Heart left ventricle (tissue), 16 donors: ENCODE measurements around the gene BCL3. TPM values are rescaled to one million over a fixed set of nuclear protein-coding genes. Genes with fewer than 3 reads are reported as not detected.
A peak's percentile ranks its signal among the peaks of the same experiment; 100 is the strongest.
"Not testable (repeated sequence)": the region's sequence is repeated elsewhere in the genome, so short reads cannot be mapped to it uniquely, and the experiment has no call there.

Source experiments
- ATAC-seq, 4 donors: fragments of 200-7000 bp; cut with Tn5 transposase; one replicate each; pipeline ENCODE4 v1.9.1; 2020 to 2022; ENCODE audit warnings: moderate library complexity in 4 of 4, mild to moderate bottlenecking in 3 of 4, moderate number of reproducible peaks in 1 of 4
- DNase-seq, 5 donors: peaks; one replicate each; pipeline ENCODE4 v3.0.0-alpha.2; 2020
- H3K27ac ChIP-seq, 12 donors: fragments of 200-600 bp; sonication (generic) in 4 of 12; one replicate each; pipeline versions ENCODE4 v1.5.0 to v1.8.0; 2016 to 2022; ENCODE audit warnings: mild to moderate bottlenecking in 2 of 12
- H3K27me3 ChIP-seq, 9 donors: fragments of 200-600 bp; sonication (generic) in 2 of 9; one replicate each; pipeline versions ENCODE4 v1.5.1 to v1.8.0; 2016 to 2022; ENCODE audit warnings: mild to moderate bottlenecking in 3 of 9
- H3K36me3 ChIP-seq, 9 donors: fragments of 200-600 bp; sonication (generic) in 2 of 9; one replicate each; pipeline versions ENCODE4 v1.5.0 to v1.8.0; 2018 to 2022; ENCODE audit warnings: mild to moderate bottlenecking in 2 of 9
- H3K4me1 ChIP-seq, 12 donors: fragments of 200-600 bp; sonication (generic) in 4 of 12; one replicate each; pipeline versions ENCODE4 v1.5.0 to v1.8.0; 2016 to 2022; ENCODE audit warnings: mild to moderate bottlenecking in 3 of 12
- H3K4me3 ChIP-seq, 12 donors: fragments of 200-600 bp; sonication (generic) in 4 of 12; one replicate each; pipeline versions ENCODE4 v1.5.0 to v1.8.0; 2017 to 2022; ENCODE audit warnings: mild to moderate bottlenecking in 9 of 12, moderate library complexity in 4 of 12
- H3K9me3 ChIP-seq, 12 donors: fragments of 200-600 bp; sonication (generic) in 4 of 12; one replicate each; pipeline versions ENCODE4 v1.5.0 to v1.8.0; 2016 to 2022; ENCODE audit warnings: mild to moderate bottlenecking in 1 of 12
- POLR2A ChIP-seq, 2 donors: fragments of 450-650 bp; IDR thresholded peaks; one replicate each; pipeline ENCODE4 v1.6.1; 2017; ENCODE audit warnings: antibody characterized with exemption in 2 of 2, mild to moderate bottlenecking in 2 of 2, moderate library complexity in 2 of 2
- WGBS, 4 donors: extraction: QIAGEN DNeasy Blood & Tissue Kit in 2 of 4; methylation state at CpG; one replicate each; pipeline versions ENCODE4 v1.1.5 to v1.1.7; 2013 to 2018; 5-methylcytosine and 5-hydroxymethylcytosine counted together
- intact Hi-C, 10 donors: fragments of 100-400 bp; cut with DNase I; formaldehyde crosslinking; loops; one replicate each; pipeline versions ENCODE4 v1.11.1 to v1.14.2; 2022
- polyA plus RNA-seq, 2 donors: library from polyadenylated mRNA; stranded (reverse); fragments of 200-250 nt; gene quantifications; one replicate each; pipeline ENCODE4 v1.2.3, GENCODE V29; 2013
- total RNA-seq, 9 donors: library from RNA; depleted of rRNA in 2 of 9; stranded (reverse); fragments of >200 nt in 2 of 9; fragmentation: NEBNext Ultra II Directional in 3 of 9; extraction: Animal tissue kit (Norgen Biotek cat#: 25700) in 3 of 9; gene quantifications; one replicate each; pipeline versions ENCODE4 v1.1.0 to v1.2.4, GENCODE V29; 2016 to 2023
- TF ChIP-seq, protein P1 (sequence below), 12 donors: fragments of 200-600 bp; sonication (generic) in 4 of 12; IDR thresholded peaks; one replicate each; pipeline versions ENCODE4 v1.5.0 to v1.8.0; 2018 to 2022; ENCODE audit warnings: antibody characterized with exemption in 12 of 12, mild to moderate bottlenecking in 5 of 12
- donor health status: ischemic (EF 13 %, LVEDD 7.1; RV severe dilation, severe dysfunction).
- donor health status: healthy with polysubstance abuse.
- donor health status: DM: no; HTN: yes; CAD: no.
- donor health status: DM: no; HTN: no; CAD: no.
- donor health status: ischemic (EF 25% LVEDD 6.9; RV normal size, moderate dysfunction).
- donor health status: ischemic (EF 25% LVEDD 5.7; RV mildly dilated, moderate dysfunction).
- donor health status: healthy.
- donor health status: DM: yes; HTN: yes; CAD: no.
- donor health status: ischemic (EF 35%, LVEDD 5.7; RV mildly dilated, moderate dysfunction).
- donor health status: nonischemic (EF 11% LVEDD 7.7; RV severe dilation, severe dysfunction).
- donor health status: DM: yes; HTN: yes; CAD: no.
- donor health status: PGD.
- donor health status: ischemic (EF 29% LVEDD 5.4; RV normal size, mild dysfunction).
- donor health status: nonischemic (EF 23%, LVEDD 6.1; RV moderate dilation, normal function).

BCL3 gene
- total and polyA plus RNA-seq, 11 donors = 11.7 to 90.5 (median 18.9) TPM

DNA sequence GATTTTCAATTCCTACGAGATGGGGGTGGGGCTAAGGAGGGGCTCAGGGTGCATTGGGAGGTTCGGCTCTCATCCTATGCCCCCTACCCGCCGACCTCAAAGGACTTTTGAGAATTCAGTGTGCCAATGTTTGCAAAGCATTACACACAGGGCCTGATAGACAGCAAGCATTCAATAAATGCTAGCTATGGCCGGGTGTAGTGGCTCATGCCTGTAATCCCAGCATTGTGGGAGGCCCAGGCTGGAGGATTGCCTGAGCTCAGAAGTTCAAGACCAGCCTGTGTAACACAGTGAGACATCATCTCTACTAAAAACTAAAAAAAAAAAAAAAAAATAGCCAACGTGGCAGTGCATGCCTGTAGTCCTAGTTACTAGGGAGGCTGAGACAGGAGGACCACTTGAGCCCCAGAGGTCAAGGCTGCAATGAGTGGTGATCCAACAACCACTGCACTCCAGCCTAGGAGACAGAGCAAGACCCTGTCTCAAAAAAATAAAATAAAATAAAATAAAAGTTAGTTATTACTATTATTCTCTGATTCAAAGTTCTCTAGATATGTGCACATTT, 27.2 kb downstream of the BCL3 start:
- no peak overlapping the region for H3K4me3 ChIP-seq
- no peak for ATAC-seq
- WGBS, 4 donors = 89 to 94% (median 92%) methylated on average over 6 of the region's 6 CpGs
- intact Hi-C loops = loop anchor here in 2 of 10 donors (10.0 kb wide), 1 partner anchor 201 kb away; no protein-coding TSS in a partner anchor
- H3K4me1 ChIP-seq = peaks cover 0 to 9% (median 0%) of the 10 kb centered on the region in 12 donors
- TF ChIP-seq, protein P1, sequence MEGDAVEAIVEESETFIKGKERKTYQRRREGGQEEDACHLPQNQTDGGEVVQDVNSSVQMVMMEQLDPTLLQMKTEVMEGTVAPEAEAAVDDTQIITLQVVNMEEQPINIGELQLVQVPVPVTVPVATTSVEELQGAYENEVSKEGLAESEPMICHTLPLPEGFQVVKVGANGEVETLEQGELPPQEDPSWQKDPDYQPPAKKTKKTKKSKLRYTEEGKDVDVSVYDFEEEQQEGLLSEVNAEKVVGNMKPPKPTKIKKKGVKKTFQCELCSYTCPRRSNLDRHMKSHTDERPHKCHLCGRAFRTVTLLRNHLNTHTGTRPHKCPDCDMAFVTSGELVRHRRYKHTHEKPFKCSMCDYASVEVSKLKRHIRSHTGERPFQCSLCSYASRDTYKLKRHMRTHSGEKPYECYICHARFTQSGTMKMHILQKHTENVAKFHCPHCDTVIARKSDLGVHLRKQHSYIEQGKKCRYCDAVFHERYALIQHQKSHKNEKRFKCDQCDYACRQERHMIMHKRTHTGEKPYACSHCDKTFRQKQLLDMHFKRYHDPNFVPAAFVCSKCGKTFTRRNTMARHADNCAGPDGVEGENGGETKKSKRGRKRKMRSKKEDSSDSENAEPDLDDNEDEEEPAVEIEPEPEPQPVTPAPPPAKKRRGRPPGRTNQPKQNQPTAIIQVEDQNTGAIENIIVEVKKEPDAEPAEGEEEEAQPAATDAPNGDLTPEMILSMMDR (IDR thresholded peaks at IDR 0.05) = no peak
- no peak for TF ChIP-seq POLR2A (IDR thresholded peaks at IDR 0.05)
- no peaks in the 10 kb centered on the region for H3K36me3 ChIP-seq
- no peak for DNase-seq
- H3K9me3 ChIP-seq = no peaks in the 10 kb centered on the region
- H3K27ac ChIP-seq = no peak overlapping the region
- peaks cover 0 to 13% (median 6%) of the 10 kb centered on the region in 9 donors for H3K27me3 ChIP-seq

DNA sequence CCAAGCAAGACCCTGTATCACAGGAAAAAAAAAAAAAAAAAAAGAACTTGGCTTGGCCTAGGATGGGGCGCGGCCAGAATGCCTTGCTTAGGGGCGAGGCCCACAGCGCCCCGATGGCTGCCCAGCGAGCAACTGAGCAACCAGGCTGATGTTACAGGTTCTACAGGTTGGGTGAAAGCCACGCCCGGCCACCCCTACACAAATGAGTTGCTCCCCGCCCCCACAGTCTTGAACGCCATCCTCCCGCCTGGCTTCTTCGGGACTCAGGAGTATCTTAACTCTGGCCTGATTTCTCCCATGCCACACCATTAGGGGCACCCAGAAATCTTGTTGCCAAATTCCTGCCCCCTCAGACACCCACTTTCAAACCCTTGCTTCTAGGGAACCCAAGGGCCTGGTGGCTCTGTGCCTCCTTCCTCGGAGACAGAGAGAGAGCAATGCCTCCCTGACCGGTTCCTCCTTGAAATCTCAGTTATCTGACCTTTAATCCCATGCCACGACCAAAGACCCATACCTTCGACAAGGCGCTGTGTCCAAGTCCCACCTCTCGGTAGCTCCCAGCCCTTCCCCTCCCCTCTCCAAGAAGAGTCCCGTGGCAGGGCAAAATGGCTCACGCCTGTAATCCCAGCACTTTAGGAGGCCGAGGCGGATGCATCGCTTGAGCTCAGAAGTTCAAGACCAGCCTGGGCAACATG, 28.0 kb downstream of the BCL3 start:
- TF ChIP-seq POLR2A (IDR thresholded peaks at IDR 0.05) = no peak
- H3K9me3 ChIP-seq = no peaks in the 10 kb centered on the region
- H3K27me3 ChIP-seq = peaks cover 0 to 13% (median 6%) of the 10 kb centered on the region in 9 donors
- peak in 2 of 4 donors; percentile 19 to 31 for ATAC-seq
- 91 to 94% (median 93%) methylated on average over 23 of the region's 23 CpGs for WGBS, 4 donors
- no peak overlapping the region for H3K4me3 ChIP-seq
- intact Hi-C loops = loop anchor here in 2 of 10 donors (10.0 kb wide), 1 partner anchor 202 kb away; no protein-coding TSS in a partner anchor
- no peak overlapping the region for H3K27ac ChIP-seq
- no peaks in the 10 kb centered on the region for H3K36me3 ChIP-seq
- peaks cover 0 to 6% (median 0%) of the 10 kb centered on the region in 12 donors for H3K4me1 ChIP-seq
- no peak for DNase-seq

DNA sequence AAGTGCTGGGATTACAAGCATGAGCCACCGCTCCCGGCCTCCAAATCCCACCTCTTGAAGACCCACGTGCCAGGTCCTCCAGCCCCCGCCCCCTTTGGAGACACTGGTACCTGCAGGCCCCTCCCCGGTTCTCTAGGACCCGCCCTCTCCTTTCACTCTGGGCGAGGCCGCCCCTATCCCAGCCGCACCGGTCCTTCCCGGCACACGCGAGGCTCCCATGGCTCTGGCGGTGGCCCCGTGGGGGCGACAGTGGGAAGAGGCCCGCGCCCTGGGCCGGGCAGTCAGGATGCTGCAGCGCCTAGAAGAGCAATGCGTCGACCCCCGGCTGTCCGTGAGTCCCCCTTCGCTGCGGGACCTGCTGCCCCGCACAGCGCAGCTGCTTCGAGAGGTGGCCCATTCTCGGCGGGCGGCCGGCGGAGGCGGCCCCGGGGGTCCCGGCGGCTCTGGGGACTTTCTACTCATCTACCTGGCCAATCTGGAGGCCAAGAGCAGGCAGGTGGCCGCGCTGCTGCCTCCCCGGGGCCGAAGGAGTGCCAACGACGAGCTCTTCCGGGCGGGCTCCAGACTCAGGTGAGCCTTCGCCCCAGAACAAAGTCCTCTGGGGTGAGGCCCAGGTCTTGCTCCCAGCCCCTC, 29.3 kb downstream of the BCL3 start, which contains the start of gene CBLC:
CBLC (plus strand) TSS at position 176 of the 633 bp plus-strand sequence; CDS start at position 218, 42 bp downstream.
- Histone ChIP-seq H3K36me3 (no peaks in the 10 kb centered on the region), H3K27ac (no peak within 1 kb of the TSS), H3K4me3 (no peak within 1 kb of the TSS), H3K9me3 (no peaks in the 10 kb centered on the region), H3K4me1 (peaks cover 0 to 6% (median 0%) of the 10 kb centered on the region in 12 donors), H3K27me3 (peaks cover 0 to 13% (median 6%) of the 10 kb centered on the region in 9 donors)
- DNase-seq = no peak
- peak in 2 of 4 donors; percentile 55 to 62 for ATAC-seq
- 16 to 17% (median 17%) methylated on average over 8 to 47 of the region's 47 CpGs for WGBS, 4 donors
- intact Hi-C loops = loop anchor here in 2 of 10 donors (10.0 kb wide), 1 partner anchor 203 kb away; no protein-coding TSS in a partner anchor
- no peak for TF ChIP-seq POLR2A (IDR thresholded peaks at IDR 0.05)
- TF ChIP-seq, protein P1 (IDR thresholded peaks at IDR 0.05) = peak in 2 of 12 donors; percentile 9 to 19

DNA sequence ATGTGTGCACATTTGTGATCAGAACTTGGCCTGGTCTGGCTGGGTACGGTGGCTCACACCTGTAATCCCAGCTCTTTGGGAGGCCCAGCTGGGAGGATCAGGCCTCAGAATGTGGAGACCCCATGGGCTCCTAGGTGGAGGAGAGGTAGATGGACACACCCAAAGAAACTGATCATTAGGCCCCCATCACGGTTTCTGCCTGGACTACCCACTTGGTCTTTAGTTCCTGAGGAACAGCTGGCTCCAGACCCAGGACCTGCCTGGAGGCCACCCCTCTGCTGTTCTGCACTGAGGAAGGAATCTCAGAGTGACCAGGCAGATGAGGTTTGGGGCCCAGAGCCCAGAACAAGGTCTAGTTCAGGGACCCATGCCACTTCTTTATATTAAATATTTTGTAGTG, 30.6 kb downstream of the BCL3 start:
- intact Hi-C loops = loop anchor here in 2 of 10 donors (10.0 kb wide), 1 partner anchor 204 kb away; no protein-coding TSS in a partner anchor
- no peak for ATAC-seq
- TF ChIP-seq POLR2A (IDR thresholded peaks at IDR 0.05) = no peak
- TF ChIP-seq, protein P1 (IDR thresholded peaks at IDR 0.05) = no peak
- Histone ChIP-seq H3K9me3 (no peaks in the 10 kb centered on the region), H3K27ac (no peak overlapping the region), H3K27me3 (peaks cover 0 to 13% (median 6%) of the 10 kb centered on the region in 9 donors), H3K4me1 (peaks cover 0 to 6% (median under 1%) of the 10 kb centered on the region in 12 donors), H3K4me3 (no peak overlapping the region), H3K36me3 (no peaks in the 10 kb centered on the region)
- WGBS, 4 donors = 92 to 100% (median 95%) methylated on average over 2 of the region's 2 CpGs
- DNase-seq = no peak

DNA sequence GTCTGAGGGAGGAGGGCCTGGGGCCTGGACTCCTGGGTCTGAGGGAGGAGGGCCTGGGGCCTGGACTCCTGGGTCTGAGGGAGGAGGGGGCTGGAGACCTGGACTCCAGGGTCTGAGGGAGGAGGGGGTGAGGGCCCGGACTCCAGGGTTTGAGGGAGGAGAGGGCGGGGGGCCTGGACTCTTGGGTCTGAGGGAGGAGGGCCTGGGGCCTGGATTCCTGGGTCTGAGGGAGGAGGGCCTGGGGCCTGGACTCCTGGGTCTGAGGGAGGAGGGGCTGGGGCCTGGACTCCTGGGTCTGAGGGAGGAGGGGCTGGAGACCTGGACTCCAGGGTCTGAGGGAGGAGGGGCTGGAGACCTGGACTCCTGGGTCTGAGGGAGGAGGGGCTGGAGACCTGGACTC, 33.2 kb downstream of the BCL3 start:
- H3K4me3 ChIP-seq, H3K36me3 ChIP-seq, ATAC-seq, DNase-seq, H3K9me3 ChIP-seq, H3K27ac ChIP-seq: not testable (repeated sequence)
- Histone ChIP-seq H3K27me3 (peaks cover 0 to 13% (median 6%) of the 10 kb centered on the region in 9 donors), H3K4me1 (peaks cover 0 to 11% (median 4%) of the 10 kb centered on the region in 12 donors)
- intact Hi-C loops = loop anchor here in 2 of 10 donors (5.0 to 10.0 kb wide), 2 partner anchors 61 to 173 kb away; partner anchors contain the start of gene CLPTM1 (in 1 of the 2)
- 80 to 96% (median 95%) methylated on average over 1 to 2 of the region's 2 CpGs for WGBS, 4 donors
